HepG2 (cell line): ENCODE results near the gene TNS4. TPM values are rescaled to one million over a fixed set of nuclear protein-coding genes. Genes with fewer than 3 reads are reported as not detected.

ENCODE experiments used
- AGO1 ChIP-seq: fragments of 200-400 bp; formaldehyde crosslinking; IDR thresholded peaks from 2 replicates; pipeline ENCODE4 v1.6.1; 2017; ENCODE audit warnings: mild to moderate bottlenecking, low read depth, low read length, moderate library complexity; ENCODE audit not compliant: poor library complexity, severe bottlenecking
- ARID2 ChIP-seq: sonication (generic); formaldehyde crosslinking; IDR thresholded peaks from 2 replicates; pipeline ENCODE4 v1.8.1; 2022; ENCODE audit warnings: mild to moderate bottlenecking, missing genetic modification reagents, borderline replicate concordance
- ATRX ChIP-seq: sonication (generic); formaldehyde crosslinking; IDR thresholded peaks from 2 replicates; pipeline ENCODE4 v1.4.0; 2020; ENCODE audit warnings: missing genetic modification reagents, borderline replicate concordance
- CBX1 ChIP-seq: IDR thresholded peaks from one replicate; pipeline ENCODE4 v1.6.1; 2016; ENCODE audit warnings: antibody characterized with exemption, low read depth
- EHMT2 ChIP-seq: fragments of 200-600 bp; sonication (generic); IDR thresholded peaks from 2 replicates; pipeline ENCODE4 v1.7.0; 2017; ENCODE audit warnings: antibody characterized with exemption, low read depth, low read length, borderline replicate concordance
- FOSL2 ChIP-seq: sonication (generic); formaldehyde crosslinking; IDR thresholded peaks from 2 replicates; pipeline ENCODE4 v1.4.0; 2020; ENCODE audit warnings: missing genetic modification reagents
- FOXM1 ChIP-seq: sonication (generic); formaldehyde crosslinking; IDR thresholded peaks from 2 replicates; pipeline ENCODE4 v1.5.0; 2020; ENCODE audit warnings: missing genetic modification reagents
- HBP1 ChIP-seq: IDR thresholded peaks from 2 replicates; pipeline ENCODE4 v1.6.1; 2016; ENCODE audit warnings: low read depth, control low read depth
- KLF12 ChIP-seq: sonication (generic); formaldehyde crosslinking; IDR thresholded peaks from 2 replicates; pipeline ENCODE4 v1.4.0; 2020; ENCODE audit warnings: missing genetic modification reagents, borderline replicate concordance
- MYPOP ChIP-seq: sonication (generic); formaldehyde crosslinking; IDR thresholded peaks from 2 replicates; pipeline ENCODE4 v1.8.1; 2023; ENCODE audit warnings: mild to moderate bottlenecking, moderate library complexity, missing genetic modification reagents
- NFE2 ChIP-seq: sonication (generic); formaldehyde crosslinking; IDR thresholded peaks from 2 replicates; pipeline ENCODE4 v1.4.0; 2020; ENCODE audit warnings: missing genetic modification reagents
- PBX3 ChIP-seq: sonication (generic); formaldehyde crosslinking; IDR thresholded peaks from 2 replicates; pipeline ENCODE4 v1.8.1; 2023; ENCODE audit warnings: missing genetic modification reagents, inconsistent platforms, borderline replicate concordance
- THAP7 ChIP-seq: sonication (generic); formaldehyde crosslinking; IDR thresholded peaks from 2 replicates; pipeline ENCODE4 v1.8.1; 2023; ENCODE audit warnings: mild to moderate bottlenecking, missing genetic modification reagents
- ZBTB2 ChIP-seq: sonication (generic); formaldehyde crosslinking; IDR thresholded peaks from 2 replicates; pipeline ENCODE4 v1.8.0; 2022; ENCODE audit warnings: low read depth, missing genetic modification reagents
- ZBTB43 ChIP-seq: sonication (generic); formaldehyde crosslinking; conservative IDR thresholded peaks from 2 replicates; pipeline ENCODE4 v1.4.0; 2020; ENCODE audit warnings: missing genetic modification reagents
- ZNF101 ChIP-seq: sonication (generic); formaldehyde crosslinking; IDR thresholded peaks from 2 replicates; pipeline ENCODE4 v1.4.0; 2020; ENCODE audit warnings: mild to moderate bottlenecking, low read depth, missing genetic modification reagents, borderline replicate concordance
- ZNF20 ChIP-seq: sonication (generic); formaldehyde crosslinking; IDR thresholded peaks from 2 replicates; pipeline ENCODE4 v1.4.0; 2020; ENCODE audit warnings: mild to moderate bottlenecking, moderate library complexity, missing genetic modification reagents
- ZNF329 ChIP-seq: sonication (generic); formaldehyde crosslinking; IDR thresholded peaks from 2 replicates; pipeline ENCODE4 v1.9.0; 2021; ENCODE audit warnings: low read depth, mild to moderate bottlenecking, missing genetic modification reagents
- ZNF501 ChIP-seq: sonication (generic); formaldehyde crosslinking; IDR thresholded peaks from 2 replicates; pipeline ENCODE4 v1.5.1; 2020; ENCODE audit warnings: mild to moderate bottlenecking, moderate library complexity, missing genetic modification reagents
- ZSCAN12 ChIP-seq: sonication (generic); formaldehyde crosslinking; IDR thresholded peaks from 2 replicates; pipeline ENCODE4 v1.9.0; 2021; ENCODE audit warnings: mild to moderate bottlenecking, missing genetic modification reagents
- ZSCAN22 ChIP-seq: sonication (generic); formaldehyde crosslinking; IDR thresholded peaks from 2 replicates; pipeline ENCODE4 v1.4.0; 2020; ENCODE audit warnings: mild to moderate bottlenecking, missing genetic modification reagents
- ZSCAN31 ChIP-seq: sonication (generic); formaldehyde crosslinking; IDR thresholded peaks from 2 replicates; pipeline ENCODE4 v1.5.0; 2020; ENCODE audit warnings: low read depth, mild to moderate bottlenecking, missing genetic modification reagents
- polyA plus RNA-seq, 8 experiments: library from polyadenylated mRNA; depleted of rRNA in 3 of 8; stranded (reverse) in 7 of 8; unstranded in 1 of 8; fragments of >200 nt; fragmentation: Illumina TruSeq in 4 of 8; extraction: Trizol in 4 of 8; gene quantifications; 2 replicates each; pipeline versions ENCODE4 v1.2.1 to v1.2.3, GENCODE V29; 2011 to 2016; ENCODE audit warnings: low read depth in 4 of 8, missing spikeins in 1 of 8, mixed read lengths in 1 of 8; ENCODE audit not compliant: insufficient read depth in 1 of 8
- total RNA-seq, 5 experiments: library from RNA; depleted of rRNA; stranded (reverse); fragments of >200 nt; fragmentation: Illumina TruSeq; extraction: Trizol; gene quantifications; 2 replicates each; pipeline ENCODE4 v1.2.3, GENCODE V29; 2016; ENCODE audit warnings: low read depth in 1 of 5

The TNS4 gene
- total and polyA plus RNA-seq, 2 of the 13 experiments (the other 11 are each of a cell fraction or from before 2014, with no cell fraction given): 0.58 to 2.1 TPM

GRCh38 chr17:40443196-40443987 lies 58.0 kb downstream of the TNS4 start, which contains the start of gene IGFBP4 (continued):
- TF ChIP-seq MYPOP (CRISPR knock-in tag) (peak; percentile 60; the same call in 1 of the 2 replicates), KLF12 (CRISPR knock-in tag) (0 out of 2 replicates have a peak, but pooled peaks have one; percentile 38), ZNF101 (no peak), ATRX (CRISPR knock-in tag) (no peak), ZNF20 (CRISPR knock-in tag) (no peak), ZNF329 (peak; percentile 80; the same call in 1 of the 2 replicates), PBX3 (CRISPR knock-in tag) (0 out of 2 replicates have a peak, but pooled peaks have one; percentile 58), AGO1 (no peak), ZSCAN31 (CRISPR knock-in tag) (peak; percentile 64; the same call in 1 of the 2 replicates), THAP7 (CRISPR knock-in tag) (no peak), FOXM1 (no peak), FOSL2 (CRISPR knock-in tag) (peak; percentile 57), ZBTB2 (CRISPR knock-in tag) (peak; percentile 93), ZSCAN22 (CRISPR knock-in tag) (no peak), HBP1 (CRISPR knock-in tag) (no peak), ARID2 (CRISPR knock-in tag) (0 out of 2 replicates have a peak, but pooled peaks have one; percentile 71), ZSCAN12 (peak; percentile 59), ZNF501 (CRISPR knock-in tag) (no peak), EHMT2 (no peak), CBX1 (no peak), NFE2 (CRISPR knock-in tag) (no peak), ZBTB43 (CRISPR knock-in tag) (peak; percentile 89)
